ENCODE data around the gene SELENOO.

The SELENOO gene

GRCh38 chr22:50198624-50199017 is 2.2 kb upstream of the SELENOO start:
- no peak for TF ChIP-seq POLR2A (IDR thresholded peaks at IDR 0.05; ENCODE audit: extremely low read depth, insufficient read length)
- TF ChIP-seq CTCF (IDR thresholded peaks at IDR 0.05; ENCODE audit: low read depth, low read length), result no peak
- TF ChIP-seq MYC (IDR thresholded peaks at IDR 0.05; ENCODE audit: low read depth, low read length), result no peak
- DNase-seq (ENCODE audit: low read depth), result no peak
- no peak overlapping the region for H3K4me3 ChIP-seq (ENCODE audit: low read depth, low read length)

DNA sequence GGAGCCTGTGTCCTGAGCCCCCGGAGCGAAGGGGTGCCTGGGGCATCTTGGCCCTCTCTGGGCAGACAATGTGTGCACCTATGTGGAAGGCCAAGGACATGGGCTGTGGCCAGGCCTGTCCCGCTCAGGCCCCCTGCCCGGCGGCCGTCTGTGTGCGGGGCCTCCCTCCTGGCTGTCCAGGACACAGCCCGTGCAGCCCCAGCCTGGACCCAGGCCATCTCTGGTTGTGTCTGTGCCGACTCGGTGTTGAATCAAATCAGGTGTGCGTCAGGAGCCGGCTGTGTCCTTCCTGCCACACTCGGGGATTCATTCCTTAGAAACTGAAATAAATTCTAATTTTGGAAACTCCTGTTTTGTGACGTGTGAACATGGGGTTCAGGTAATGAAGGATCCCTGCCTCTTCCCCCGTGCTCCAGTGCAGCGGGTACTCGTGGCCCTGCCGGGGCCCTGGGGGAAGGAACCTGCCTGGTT is 1.5 kb upstream of the SELENOO start:
- no peak for DNase-seq (ENCODE audit: low read depth)
- no peak overlapping the region for H3K4me3 ChIP-seq (ENCODE audit: low read depth, low read length)
- TF ChIP-seq MAX (IDR thresholded peaks at IDR 0.05; ENCODE audit: low read depth, low read length), result no peak
- no peak for TF ChIP-seq POLR2A (IDR thresholded peaks at IDR 0.05; ENCODE audit: extremely low read depth, insufficient read length)
- TF ChIP-seq MYC (IDR thresholded peaks at IDR 0.05; ENCODE audit: low read depth, low read length), result no peak
- no peak for TF ChIP-seq CTCF (IDR thresholded peaks at IDR 0.05; ENCODE audit: low read depth, low read length)

GRCh38 chr22:50199829-50200460 is 866 bp upstream of the SELENOO start:
- TF ChIP-seq MYC (IDR thresholded peaks at IDR 0.05; ENCODE audit: low read depth, low read length), result no peak
- no peak for TF ChIP-seq POLR2A (IDR thresholded peaks at IDR 0.05; ENCODE audit: extremely low read depth, insufficient read length)
- TF ChIP-seq MAX (IDR thresholded peaks at IDR 0.05; ENCODE audit: low read depth, low read length), result no peak
- no peak for TF ChIP-seq CTCF (IDR thresholded peaks at IDR 0.05; ENCODE audit: low read depth, low read length)
- peak overlapping the region; percentile 6 for H3K4me3 ChIP-seq (ENCODE audit: low read depth, low read length)
- DNase-seq (ENCODE audit: low read depth), result no peak

DNA sequence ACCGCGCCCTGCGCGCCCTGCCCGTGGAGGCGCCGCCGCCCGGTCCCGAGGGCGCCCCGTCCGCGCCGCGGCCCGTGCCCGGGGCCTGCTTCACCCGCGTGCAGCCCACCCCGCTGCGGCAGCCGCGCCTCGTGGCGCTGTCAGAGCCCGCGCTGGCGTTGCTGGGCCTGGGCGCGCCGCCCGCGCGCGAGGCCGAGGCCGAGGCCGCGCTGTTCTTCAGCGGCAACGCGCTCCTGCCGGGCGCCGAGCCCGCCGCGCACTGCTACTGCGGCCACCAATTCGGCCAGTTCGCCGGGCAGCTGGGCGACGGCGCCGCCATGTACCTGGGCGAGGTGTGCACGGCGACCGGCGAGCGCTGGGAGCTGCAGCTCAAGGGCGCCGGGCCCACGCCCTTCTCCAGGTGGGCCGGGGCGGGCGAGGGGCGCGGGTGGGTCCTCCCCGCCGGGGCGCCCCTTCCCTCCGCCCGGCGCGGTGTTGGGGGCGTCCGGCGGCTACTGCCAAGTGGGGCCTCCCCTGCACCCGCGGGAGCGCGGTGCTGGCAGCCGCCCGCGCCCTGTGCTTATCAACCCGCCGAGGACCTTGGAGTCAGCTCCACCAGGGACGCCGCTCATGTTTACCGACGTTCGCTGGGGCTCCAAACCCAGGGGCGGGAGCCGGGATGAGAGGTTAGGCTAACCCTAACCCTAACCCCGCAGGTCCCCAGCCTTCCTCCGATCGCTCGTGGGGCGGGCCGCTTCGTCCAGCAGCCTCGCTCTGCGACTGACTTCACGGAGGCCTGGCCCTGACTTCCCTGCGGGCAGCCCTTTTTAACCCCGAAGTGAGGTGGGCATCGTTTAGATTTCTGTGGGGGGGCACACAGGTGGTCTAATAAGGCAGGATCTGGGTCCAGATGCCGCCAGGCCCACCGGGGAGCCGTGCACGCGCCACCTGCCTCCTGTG is 649 bp downstream of the SELENOO start:
- TF ChIP-seq CTCF (IDR thresholded peaks at IDR 0.05; ENCODE audit: low read depth, low read length) (no peak), MYC (IDR thresholded peaks at IDR 0.05; ENCODE audit: low read depth, low read length) (no peak), POLR2A (IDR thresholded peaks at IDR 0.05; ENCODE audit: extremely low read depth, insufficient read length) (no peak), MAX (IDR thresholded peaks at IDR 0.05; ENCODE audit: low read depth, low read length) (no peak)
- DNase-seq (ENCODE audit: low read depth), result peak; percentile 45
- peak overlapping the region; percentile 68 for H3K4me3 ChIP-seq (ENCODE audit: low read depth, low read length)

GRCh38 chr22:50202130-50202666 is 1.4 kb downstream of the SELENOO start:
- TF ChIP-seq POLR2A (IDR thresholded peaks at IDR 0.05; ENCODE audit: extremely low read depth, insufficient read length) (no peak), MAX (IDR thresholded peaks at IDR 0.05; ENCODE audit: low read depth, low read length) (no peak), MYC (IDR thresholded peaks at IDR 0.05; ENCODE audit: low read depth, low read length) (no peak), CTCF (IDR thresholded peaks at IDR 0.05; ENCODE audit: low read depth, low read length) (no peak)
- H3K4me3 ChIP-seq (ENCODE audit: low read depth, low read length), result peak overlapping the region; percentile 68

More at GRCh38 chr22:50202130-50202666, 1.4 kb downstream of the SELENOO start:
- DNase-seq (ENCODE audit: low read depth), result no peak
